ENCODE data around the gene PLEKHH3. TPM values are rescaled to one million over a fixed set of nuclear protein-coding genes. Genes with fewer than 3 reads are reported as not detected.

Gene PLEKHH3
- total RNA-seq, 1 experiment from 2014 or later, result 66.3 TPM

DNA sequence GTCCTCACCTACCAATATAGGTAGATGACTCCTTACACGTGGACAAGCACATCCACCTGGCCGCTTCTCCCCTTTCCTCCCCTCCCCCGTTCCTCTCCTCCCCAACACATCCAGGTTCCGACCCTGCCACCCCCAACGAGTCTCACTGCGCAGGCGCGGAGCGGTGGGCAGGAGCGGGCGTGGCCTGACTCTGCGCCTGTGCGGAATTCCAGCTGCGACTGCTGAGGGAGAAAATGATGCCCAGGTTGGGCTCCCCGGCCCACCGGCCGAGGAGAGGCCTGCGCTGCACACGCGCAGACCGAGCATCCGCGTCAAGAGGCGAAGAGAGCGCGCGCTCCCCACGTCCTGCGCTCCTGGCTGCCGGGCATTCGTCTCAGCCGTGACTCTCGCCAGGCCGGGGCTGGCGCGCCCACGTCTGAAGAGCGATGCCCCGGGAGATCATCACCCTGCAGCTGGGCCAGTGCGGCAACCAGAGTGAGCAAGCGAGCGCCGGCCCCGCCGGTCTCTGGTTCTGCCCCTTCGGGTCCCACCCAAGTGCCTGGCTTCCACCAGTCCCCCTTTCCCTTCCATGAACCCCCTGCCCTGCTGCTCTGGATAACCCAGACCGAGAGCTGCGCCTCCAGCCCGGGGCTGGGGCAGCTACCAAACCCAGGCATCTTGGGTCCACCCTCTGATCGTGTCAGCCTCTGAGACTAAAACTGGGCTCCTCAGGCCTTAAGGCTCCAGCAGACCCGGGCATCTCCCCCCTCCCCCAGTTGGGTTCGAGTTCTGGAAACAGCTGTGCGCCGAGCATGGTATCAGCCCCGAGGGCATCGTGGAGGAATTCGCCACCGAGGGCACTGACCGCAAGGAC, 17.5 kb downstream of the PLEKHH3 start, which contains the start of gene TUBG2:
TUBG2 (plus strand) TSS at position 206 of the 853 bp plus-strand sequence; CDS start at position 426, 220 bp downstream.
- Histone ChIP-seq H4K20me1 (ENCODE audit: insufficient read depth) (no peaks in the 10 kb centered on the region), H3K79me2 (ENCODE audit: insufficient read depth, low read length) (no peaks in the 10 kb centered on the region), H3K4me3 (replicated peaks in 1 of 2; ENCODE audit: low read depth in 1 of 2, low read length in 2 of 2) (peak within 1 kb of the TSS; percentile 74 to 76), H3K27me3 (ENCODE audit: insufficient read depth, low read length) (no peaks in the 10 kb centered on the region), H3K27ac (ENCODE audit: low read depth, low read length) (peak within 1 kb of the TSS; percentile 92), H3K4me1 (ENCODE audit: control insufficient read depth in 1 of 2, insufficient read depth in 2 of 2, low read length in 2 of 2) (peaks cover 20 to 43% of the 10 kb centered on the region in 2 experiments), H3K9me2 (ENCODE audit: insufficient read depth) (no peaks in the 10 kb centered on the region), H3K9me3 (ENCODE audit: control insufficient read depth in 1 of 2, insufficient read depth in 1 of 2, low read depth in 1 of 2, low read length in 2 of 2) (no peaks in the 10 kb centered on the region; a peak in 1 of 4 replicates), H3K9ac (ENCODE audit: low read length) (peak within 1 kb of the TSS; percentile 71), H3K4me2 (ENCODE audit: low read length) (peak within 1 kb of the TSS; percentile 96), H2AFZ (ENCODE audit: low read depth, low read length, poor library complexity, severe bottlenecking) (no peak within 1 kb of the TSS), H3K36me3 (ENCODE audit: control insufficient read depth in 1 of 2, insufficient read depth in 2 of 2, low read length in 2 of 2) (peaks cover 0 to 3% of the 10 kb centered on the region in 2 experiments; a peak in 1 of 4 replicates)
- intact Hi-C loops (cut with micrococcal nuclease), result loop anchor here (5.0 kb wide), 1 partner anchor 37 kb away; no protein-coding TSS in a partner anchor
- DNase-seq (ENCODE audit: low read depth, low spot score), result peak; percentile 80
- ChIA-PET RAD21 (ENCODE audit: low non-redundant PET in 1 of 2, low total read pairs in 2 of 2, uncharacterized antibody in 2 of 2, unreplicated experiment in 2 of 2) (interaction anchor here in 1 of 2 experiments (1.2 kb wide), 1 partner anchor 9 kb away, joined by 3 read pairs; no protein-coding TSS in a partner anchor), POLR2A (interaction anchor here (1.0 to 2.7 kb wide), 4 partner anchors 9 to 36 kb away, joined by 3 to 7 read pairs (median 4); partner anchors contain the start of gene PLEKHH3), CTCF (interaction anchor here (1.0 to 2.5 kb wide), 8 partner anchors 14 to 111 kb away, joined by 3 to 9 read pairs (median 4); partner anchors contain the start of genes PLEKHH3, RETREG3 and TUBG1)
- TF ChIP-seq ZFX (IDR thresholded peaks at IDR 0.05) (peak; percentile 74; the same call in 1 of the 2 replicates), MAX (IDR thresholded peaks at IDR 0.05) (0 out of 2 replicates have a peak, but pooled peaks have one; percentile 19), REST (IDR thresholded peaks at IDR 0.05; ENCODE audit: low read depth) (no peak), POLR2A (IDR thresholded peaks at IDR 0.05; ENCODE audit: borderline replicate concordance, extremely low read depth, insufficient read depth, insufficient read length) (peak; percentile 94), SIN3A (IDR thresholded peaks at IDR 0.05; ENCODE audit: low read depth) (0 out of 2 replicates have a peak, but pooled peaks have one; percentile 29), YY1 (IDR thresholded peaks at IDR 0.05; ENCODE audit: extremely low read depth, insufficient replicate concordance, low read depth, low read length) (peak; percentile 84), SRF (IDR thresholded peaks at IDR 0.05; ENCODE audit: low read depth) (no peak), POLR2AphosphoS5 (IDR thresholded peaks at IDR 0.05; ENCODE audit: low read depth, low read length) (peak; percentile 89), ZNF274 (IDR thresholded peaks at IDR 0.05; ENCODE audit: low read depth, low read length) (no peak), EGR1 (IDR thresholded peaks at IDR 0.05; ENCODE audit: low read depth) (no peak)
- TF ChIP-seq, protein P1, sequence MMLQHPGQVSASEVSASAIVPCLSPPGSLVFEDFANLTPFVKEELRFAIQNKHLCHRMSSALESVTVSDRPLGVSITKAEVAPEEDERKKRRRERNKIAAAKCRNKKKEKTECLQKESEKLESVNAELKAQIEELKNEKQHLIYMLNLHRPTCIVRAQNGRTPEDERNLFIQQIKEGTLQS (IDR thresholded peaks at IDR 0.05), result no peak
- peak; percentile 86 for ATAC-seq
- no TSS peak for BruUV-seq (replicated peaks)

Data from HCT116 (cell line).